GM18526 (cell line): ENCODE measurements around the gene TOMM6.

Experiments
- POLR2A ChIP-seq: IDR thresholded peaks from 3 replicates; pipeline ENCODE4 v1.6.1; 2011; ENCODE audit not compliant: insufficient read length; ENCODE audit errors: extremely low read depth

The TOMM6 gene

DNA sequence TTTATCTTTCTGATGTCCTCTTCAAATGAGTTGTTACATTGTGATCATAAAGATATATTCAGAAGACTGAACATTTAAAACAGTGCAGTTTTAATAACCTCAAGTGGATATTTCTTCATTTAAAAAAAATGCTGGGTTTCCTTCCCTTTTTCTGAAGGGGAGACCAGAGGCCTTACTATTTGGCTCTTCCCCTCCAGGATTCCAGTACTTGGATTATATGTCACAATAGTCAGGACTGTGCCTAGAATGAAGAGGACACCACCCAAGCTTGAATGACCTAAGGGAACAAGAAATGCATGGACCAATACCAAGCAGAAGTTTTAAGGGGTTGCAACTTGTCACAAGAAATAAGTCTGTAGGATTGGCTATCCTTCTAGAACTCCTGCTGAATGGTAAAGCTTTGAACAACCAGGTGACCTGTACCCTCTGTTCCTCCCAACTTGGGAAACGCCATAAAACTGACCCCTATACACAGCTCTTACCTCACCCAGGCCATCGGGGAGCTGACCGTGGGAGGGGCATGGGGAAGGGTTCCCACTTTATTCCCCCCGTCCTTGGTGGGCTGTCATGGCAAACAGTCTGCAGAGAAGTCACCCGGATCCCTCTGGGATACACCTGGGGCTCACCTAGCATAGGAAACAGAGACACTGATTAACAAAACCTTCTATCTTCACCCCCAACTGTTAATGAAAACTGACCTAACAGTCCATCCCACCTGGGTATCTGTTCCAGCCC lies 9.8 kb upstream of the TOMM6 start:
- TF ChIP-seq POLR2A: no peak

DNA sequence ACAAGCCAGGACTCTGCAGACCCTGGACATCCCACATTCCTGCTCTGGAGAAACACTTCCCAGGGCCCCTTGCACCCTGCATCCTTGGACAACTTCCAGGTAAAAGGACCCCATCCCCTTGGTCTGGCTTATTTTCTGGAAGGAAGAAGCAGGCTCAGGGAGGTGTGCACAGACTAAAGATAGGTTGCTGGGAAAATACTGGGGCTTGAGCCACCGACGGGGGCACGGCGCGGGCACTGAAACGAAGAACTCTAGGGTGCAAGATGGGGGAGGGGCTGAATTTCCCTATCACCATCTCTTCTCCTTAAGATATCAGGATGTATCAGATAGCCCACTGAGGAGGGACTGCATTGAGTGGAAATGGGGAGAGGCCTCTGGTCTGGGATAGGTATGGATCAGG lies 8.6 kb upstream of the TOMM6 start:
- no peak for TF ChIP-seq POLR2A

DNA sequence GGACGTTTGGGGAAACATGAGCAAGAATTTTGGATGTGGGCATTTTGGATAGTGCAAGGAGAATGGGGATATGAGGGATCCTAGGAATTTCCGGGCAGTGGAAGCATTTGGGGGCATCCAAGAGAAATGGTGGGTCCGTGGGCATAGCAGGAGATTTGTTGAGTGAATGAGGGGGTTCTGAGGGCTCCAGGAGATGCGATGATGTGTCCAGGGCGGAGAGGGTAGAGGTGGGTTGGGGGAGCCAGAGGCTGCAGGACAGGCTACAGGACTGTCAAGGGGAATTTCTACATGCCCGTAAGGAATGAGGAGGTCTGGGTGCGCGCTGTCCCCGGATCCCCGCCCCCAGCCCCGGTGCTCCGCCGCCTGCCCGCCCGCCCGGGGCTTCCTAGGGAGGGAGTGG lies 8.2 kb upstream of the TOMM6 start:
- no peak for TF ChIP-seq POLR2A

DNA sequence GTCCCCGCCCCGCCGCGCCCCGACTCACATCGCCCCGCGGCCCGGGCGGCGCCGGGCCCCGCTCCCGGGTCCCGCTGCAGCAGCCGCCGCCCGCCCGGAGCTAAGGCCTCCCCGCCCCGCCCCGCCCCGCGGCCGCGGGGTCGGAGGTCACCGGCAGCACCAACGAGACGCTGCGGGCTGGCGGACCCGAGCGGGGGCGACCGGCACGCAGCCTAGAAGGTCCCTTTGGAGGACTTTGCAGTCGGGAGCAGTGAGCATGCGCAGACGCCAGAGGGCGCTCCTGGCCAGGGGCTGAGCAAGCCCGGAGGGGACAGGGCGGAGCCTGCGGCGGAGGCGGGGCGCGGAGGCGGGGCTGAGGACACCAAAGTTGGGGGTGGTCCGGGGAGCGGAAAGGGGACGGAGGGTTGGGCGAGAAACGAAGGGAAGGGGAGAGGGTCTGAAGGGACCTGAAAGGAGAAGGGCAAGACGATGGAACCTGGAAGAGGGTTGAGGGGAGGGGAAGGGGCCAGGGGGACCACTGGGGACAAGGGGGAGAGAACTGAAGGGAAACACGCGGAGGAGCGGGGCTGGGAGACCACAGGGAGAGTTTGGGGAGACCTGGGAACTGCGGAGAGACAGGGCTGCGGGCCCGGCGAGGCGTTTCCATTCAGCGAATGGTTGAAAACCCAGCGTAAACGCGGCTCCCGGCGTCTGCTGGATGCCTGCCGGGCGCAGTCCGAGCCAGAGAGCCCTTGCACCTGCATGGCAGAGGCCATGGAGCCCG lies 7.5 kb upstream of the TOMM6 start, which contains the start of gene FRS3:
Gene FRS3, minus strand, starts transcription at position 113 of the 763 bp plus-strand sequence. CDS start 2,913 bp downstream, outside the sequence.
- peak; percentile 43 for TF ChIP-seq POLR2A

DNA sequence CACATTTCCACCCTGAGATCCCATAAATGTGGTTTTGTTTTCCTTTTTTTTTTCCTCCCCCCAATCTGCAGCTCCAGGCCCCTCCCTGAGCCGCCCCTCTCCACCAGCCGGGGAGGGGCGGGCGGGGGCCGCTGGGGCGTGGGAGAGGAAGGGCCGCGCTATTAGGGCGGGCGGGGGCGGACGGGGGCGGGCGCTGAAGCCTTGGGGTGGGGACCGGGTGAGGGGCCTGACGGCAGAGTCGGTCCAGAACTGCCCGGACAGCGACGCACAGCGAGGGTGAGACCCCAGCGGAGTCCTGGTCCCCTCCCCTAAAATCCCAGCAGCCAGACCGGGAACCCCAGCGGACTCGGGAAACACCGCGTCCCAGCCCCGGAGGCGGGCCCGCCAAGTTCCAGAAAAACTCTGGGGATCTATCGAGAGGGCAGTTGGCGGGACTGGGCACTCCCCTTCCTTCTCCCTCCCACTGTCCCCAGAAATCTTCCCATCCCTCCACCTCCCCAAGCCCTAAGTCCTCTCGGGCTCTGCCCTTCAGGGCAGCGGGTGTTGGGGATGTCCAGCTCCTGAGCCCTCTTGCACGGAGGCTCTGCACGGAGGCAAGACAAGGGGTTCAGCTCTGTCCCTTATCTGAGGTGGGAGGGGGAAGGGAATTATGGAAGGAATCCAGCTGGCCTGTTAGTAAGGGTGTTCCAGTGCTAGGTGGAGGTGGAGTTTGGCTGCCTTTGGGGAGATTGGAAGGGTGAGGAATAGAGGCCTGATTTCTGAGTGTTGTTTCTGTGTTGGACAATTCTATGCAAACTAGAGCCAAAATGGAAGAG lies 6.7 kb upstream of the TOMM6 start, which contains the start of gene PRICKLE4:
Gene PRICKLE4, plus strand, starts transcription at position 232 of the 815 bp plus-strand sequence. CDS start 2,692 bp downstream, outside the sequence.
- no peak for TF ChIP-seq POLR2A

DNA sequence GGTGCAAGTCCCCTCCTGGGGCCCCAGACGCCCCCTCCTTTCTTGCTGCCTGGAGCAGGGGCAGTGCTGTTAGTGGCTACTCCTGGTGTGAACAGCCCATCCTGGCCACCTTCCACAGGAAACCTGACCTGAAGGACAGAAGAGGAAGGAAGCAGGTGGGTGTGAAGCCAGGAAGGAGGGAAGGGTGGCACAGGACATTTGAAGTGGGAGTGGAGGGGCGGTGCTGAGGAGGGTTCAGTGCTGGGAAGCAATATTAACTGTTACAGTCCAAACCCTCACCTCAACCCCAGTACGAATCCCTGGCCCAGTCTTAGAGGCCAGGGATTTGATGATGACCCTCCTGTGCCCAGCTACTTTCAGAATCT lies 6.1 kb upstream of the TOMM6 start:
- no peak for TF ChIP-seq POLR2A

DNA sequence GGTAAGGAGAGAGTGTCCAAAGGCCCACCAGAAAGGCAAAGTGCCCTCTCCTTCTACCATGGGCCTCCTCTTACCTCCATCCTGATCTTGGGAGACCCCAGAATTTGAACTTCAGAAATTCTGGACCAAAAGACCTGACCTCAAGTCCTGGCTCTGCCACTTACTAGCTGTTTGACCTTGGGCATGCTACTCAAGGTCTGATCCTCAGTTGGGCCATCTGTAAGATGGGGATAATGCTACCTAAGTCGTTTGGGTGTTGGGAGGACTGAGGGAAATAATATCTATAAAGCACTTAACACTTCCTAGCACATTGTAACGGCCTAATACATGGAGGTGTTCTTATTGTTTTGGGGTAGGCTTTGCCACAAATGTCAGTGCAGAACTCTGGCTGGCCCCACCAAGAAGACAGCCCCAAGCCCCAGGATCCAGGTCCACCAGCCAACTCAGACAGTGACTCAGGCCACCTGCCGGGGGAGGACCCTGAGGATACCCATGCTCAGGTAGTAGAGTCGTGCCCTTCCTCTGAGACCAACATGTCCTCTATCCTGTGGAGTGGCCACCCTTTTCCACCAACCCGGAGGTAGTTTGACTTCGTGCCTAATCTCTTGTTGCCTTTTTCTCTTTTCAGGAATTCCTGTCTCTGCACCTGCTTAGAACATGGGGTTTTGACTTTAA lies 4.3 kb upstream of the TOMM6 start:
- TF ChIP-seq POLR2A: no peak

DNA sequence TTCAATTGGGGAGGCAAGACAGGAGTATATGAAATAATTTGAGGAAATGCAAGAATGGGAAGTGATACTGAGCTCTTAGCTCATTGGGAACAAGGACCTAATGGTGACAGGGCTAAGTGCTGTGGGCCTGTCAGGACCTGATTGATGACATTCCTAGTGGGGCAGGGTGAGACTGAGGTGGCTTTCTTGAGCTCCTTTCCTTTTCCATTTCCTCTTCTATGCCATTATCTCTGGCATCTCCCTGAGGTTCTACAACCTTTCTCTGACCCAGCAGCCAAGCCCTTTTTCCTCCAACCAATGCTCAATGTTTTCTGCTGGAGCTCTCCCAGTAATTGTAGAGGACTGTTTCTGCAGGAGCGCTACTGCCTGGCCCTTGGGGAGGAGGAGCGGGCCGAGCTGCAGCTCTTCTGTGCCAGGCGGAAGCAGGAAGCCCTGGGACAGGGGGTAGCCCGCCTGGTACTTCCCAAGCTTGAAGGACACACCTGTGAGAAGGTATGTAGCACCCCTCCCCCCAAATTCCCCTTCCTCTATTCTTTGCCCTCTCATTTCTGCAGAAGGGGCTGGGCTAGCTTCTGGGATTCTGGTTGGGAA lies 2.8 kb upstream of the TOMM6 start:
- no peak for TF ChIP-seq POLR2A

DNA sequence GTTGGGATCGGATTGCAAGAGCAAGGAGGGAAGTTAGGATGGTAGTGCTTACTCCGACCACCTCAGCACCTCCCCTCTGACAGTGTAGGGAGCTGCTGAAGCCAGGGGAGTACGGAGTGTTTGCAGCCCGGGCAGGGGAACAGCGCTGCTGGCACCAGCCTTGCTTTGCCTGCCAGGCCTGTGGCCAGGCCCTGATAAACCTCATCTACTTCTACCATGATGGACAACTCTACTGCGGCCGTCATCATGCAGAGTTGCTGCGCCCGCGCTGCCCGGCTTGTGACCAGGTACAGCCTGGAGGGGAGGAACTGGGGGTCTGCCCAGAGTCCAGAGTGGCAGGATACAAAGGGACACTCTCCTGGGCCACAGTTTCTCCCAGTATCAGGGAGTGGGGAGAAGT lies 2.2 kb upstream of the TOMM6 start:
- no peak for TF ChIP-seq POLR2A

DNA sequence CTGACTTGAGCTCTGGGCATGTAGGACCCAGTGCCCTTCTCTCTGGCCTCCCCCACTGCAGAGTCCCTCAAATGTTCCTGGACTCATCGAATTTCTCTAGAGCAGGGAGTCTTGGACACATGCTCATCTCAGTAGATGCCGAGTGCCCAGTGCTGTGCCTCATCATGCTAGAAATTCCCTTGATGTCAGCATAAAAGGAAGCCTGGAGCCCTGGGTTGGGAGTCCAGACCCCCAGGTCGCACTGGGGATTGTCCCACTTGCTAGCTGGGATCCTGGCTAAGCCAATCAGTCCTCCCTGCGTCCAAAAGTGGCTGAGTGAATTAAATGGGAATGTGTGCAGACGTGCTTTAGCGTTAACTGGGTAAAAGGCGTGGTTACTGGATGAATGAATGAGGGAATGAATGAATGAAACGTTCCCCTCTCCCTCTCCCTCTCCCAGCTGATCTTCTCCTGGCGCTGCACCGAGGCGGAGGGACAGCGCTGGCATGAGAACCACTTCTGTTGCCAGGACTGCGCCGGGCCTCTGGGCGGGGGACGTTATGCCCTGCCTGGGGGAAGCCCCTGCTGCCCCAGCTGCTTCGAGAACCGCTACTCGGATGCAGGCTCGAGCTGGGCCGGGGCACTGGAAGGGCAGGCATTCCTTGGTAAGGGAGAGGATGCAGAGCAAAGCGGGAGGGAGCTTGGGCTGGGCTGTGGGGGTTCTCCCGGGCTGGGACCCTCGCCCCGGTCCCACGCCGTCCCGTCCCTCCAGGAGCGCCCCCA lies 1.6 kb upstream of the TOMM6 start:
- no peak for TF ChIP-seq POLR2A

DNA sequence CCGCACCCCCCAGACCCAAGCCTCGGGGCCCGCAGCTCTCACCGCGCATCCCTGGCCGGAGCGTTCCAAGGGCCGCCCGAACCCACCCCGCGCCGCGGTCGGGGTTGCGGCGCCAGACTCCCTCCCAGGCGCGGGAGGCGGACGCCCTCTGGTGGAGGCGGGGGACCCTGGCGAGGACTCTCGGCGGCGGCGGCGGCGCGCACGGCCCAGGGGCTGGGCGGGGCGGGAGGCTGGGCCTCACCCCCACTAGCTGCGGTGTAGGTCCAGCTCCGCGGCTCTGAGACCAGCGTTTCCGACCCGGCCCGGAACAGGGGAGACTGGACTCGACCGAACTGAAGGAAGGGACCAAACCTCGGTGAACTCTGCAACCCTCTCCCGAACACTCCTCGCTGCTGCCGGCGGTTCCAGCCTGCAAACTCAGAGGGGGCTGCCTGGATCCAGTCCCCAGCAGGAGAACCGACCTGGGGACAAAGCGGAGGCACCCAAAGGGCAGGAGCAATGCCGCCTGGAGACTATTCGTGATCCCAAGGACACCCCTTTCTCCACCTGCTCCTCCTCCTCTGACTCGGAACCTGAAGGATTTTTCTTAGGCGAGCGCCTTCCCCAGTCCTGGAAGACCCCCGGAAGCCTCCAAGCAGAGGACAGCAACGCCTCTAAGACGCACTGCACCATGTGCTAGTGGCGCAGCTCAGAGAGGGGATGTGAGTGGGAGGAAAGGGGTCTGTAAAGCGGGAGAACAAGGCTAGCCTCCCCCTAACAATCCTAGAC lies 859 bp upstream of the TOMM6 start:
- peak; percentile 24 for TF ChIP-seq POLR2A

DNA sequence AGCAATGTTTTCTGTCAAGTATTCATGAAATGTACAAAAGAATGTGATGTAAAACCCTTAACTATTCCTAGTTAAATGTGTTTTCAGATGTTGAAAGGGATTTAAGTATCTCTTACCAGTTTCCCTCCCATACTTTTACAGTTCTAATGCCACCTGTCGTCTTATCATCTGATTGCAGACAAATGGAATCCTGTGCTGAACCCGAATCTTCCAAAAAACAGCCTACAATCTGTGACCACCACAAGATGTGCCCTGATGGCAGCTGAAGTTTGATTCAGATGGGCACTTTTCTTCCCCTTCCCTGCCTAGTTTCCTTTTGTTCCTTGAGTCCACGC lies 1.9 kb downstream of the TOMM6 start:
- no peak for TF ChIP-seq POLR2A

DNA sequence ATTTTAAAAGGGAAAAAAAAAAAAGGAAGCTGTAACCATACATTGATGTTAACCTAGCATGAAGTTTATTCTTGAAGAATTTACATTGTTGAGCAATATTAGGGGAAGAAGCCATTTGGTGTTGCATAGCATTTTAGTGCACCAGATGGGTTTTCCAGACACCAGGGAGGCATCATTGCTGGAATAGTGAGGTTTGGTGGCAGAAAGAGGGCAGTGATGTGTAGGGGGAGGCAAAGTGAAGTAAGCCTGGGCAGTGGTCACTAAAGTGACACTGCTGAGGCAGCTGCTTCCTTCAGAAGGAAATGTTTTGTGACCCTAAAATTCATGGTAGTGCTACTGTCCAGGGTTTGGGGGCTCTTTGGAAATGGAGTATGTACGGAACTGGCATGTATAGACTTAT lies 2.6 kb downstream of the TOMM6 start:
- no peak for TF ChIP-seq POLR2A
